Activated CD4-positive, alpha-beta T cell treated with anti-CD3 and anti-CD28 coated beads, Interleukin-2, amount 10 ng/mL, durations not matched to agents 7 days and 5 days (primary cell): ENCODE data around the gene PWWP2A. TPM values are rescaled to one million over a fixed set of nuclear protein-coding genes. Genes with fewer than 3 reads are reported as not detected.

Source experiments
- CTCF ChIA-PET: fragments of 350-600 bp; sonication (Branson Sonifier 250); formaldehyde crosslinking; loops from one replicate; lab custom pipeline; 2021; ENCODE audit warnings: antibody characterized with exemption; lab: Charles Lee
- POLR2A ChIA-PET: fragments of 350-600 bp; sonication (Branson Sonifier 250); formaldehyde crosslinking; loops from one replicate; lab custom pipeline; 2021; ENCODE audit warnings: antibody characterized with exemption; lab: Charles Lee
- DNase-seq: peaks from one replicate; pipeline ENCODE4 v3.0.0-alpha.2; 2020
- H3K27ac Mint-ChIP-seq: one replicate; pipeline ENCODE4 v1.8.0; 2021; ENCODE audit warnings: mild to moderate bottlenecking, moderate library complexity, mixed read lengths
- H3K27me3 Mint-ChIP-seq: one replicate; pipeline ENCODE4 v1.8.0; 2021; ENCODE audit warnings: mixed read lengths
- H3K36me3 Mint-ChIP-seq: one replicate; pipeline ENCODE4 v1.8.0; 2021; ENCODE audit warnings: low read depth, mixed read lengths
- H3K4me1 Mint-ChIP-seq: one replicate; pipeline ENCODE4 v1.8.0; 2021; ENCODE audit warnings: mixed read lengths
- H3K4me3 Mint-ChIP-seq: one replicate; pipeline ENCODE4 v1.8.0; 2021; ENCODE audit warnings: mild to moderate bottlenecking, moderate library complexity, mixed read lengths
- H3K9me3 Mint-ChIP-seq: one replicate; pipeline ENCODE4 v1.8.0; 2021; ENCODE audit warnings: mixed read lengths
- total RNA-seq, 2 experiments: library from RNA; stranded (reverse); gene quantifications; one replicate each; pipeline ENCODE4 v1.2.3, GENCODE V29; 2021

The PWWP2A gene
- total RNA-seq, 2 experiments from 2014 or later: 26.9 to 27.0 TPM

GRCh38 chr5:160118349-160119141 lies 705 bp downstream of the PWWP2A start:
- peaks cover 7% of the 10 kb centered on the region for H3K27me3 Mint-ChIP-seq
- peaks cover 15% of the 10 kb centered on the region for H3K36me3 Mint-ChIP-seq
- H3K4me3 Mint-ChIP-seq: peak overlapping the region; percentile 76
- H3K9me3 Mint-ChIP-seq: no peaks in the 10 kb centered on the region
- peak; percentile 45 for DNase-seq
- ChIA-PET POLR2A (interaction anchor here (0.6 to 1.2 kb wide), 2 partner anchors 9 to 20 kb away, joined by 3 to 8 read pairs; no protein-coding TSS in a partner anchor), CTCF (interaction anchor here (0.6 to 1.2 kb wide), 3 partner anchors 11 to 311 kb away, joined by 3 to 4 read pairs (median 4); no protein-coding TSS in a partner anchor)
- H3K4me1 Mint-ChIP-seq: peaks cover 22% of the 10 kb centered on the region
- peak overlapping the region; percentile 82 for H3K27ac Mint-ChIP-seq

- ChIA-PET CTCF (no interaction called here), POLR2A (no interaction called here)
- Mint-ChIP-seq H3K36me3 (peaks cover 27% of the 10 kb centered on the region), H3K4me1 (peaks cover 22% of the 10 kb centered on the region), H3K27me3 (no peaks in the 10 kb centered on the region), H3K9me3 (no peaks in the 10 kb centered on the region), H3K27ac (no peak overlapping the region), H3K4me3 (peak overlapping the region; percentile 27)
- DNase-seq: no peak
These were observed 2.3 kb downstream of the PWWP2A start for GRCh38 chr5:160116991-160117390.

- no peak overlapping the region for H3K4me3 Mint-ChIP-seq
- peaks cover 30% of the 10 kb centered on the region for H3K36me3 Mint-ChIP-seq
- no peaks in the 10 kb centered on the region for H3K9me3 Mint-ChIP-seq
- ChIA-PET POLR2A (no interaction called here), CTCF (interaction anchor here (0.8 to 2.3 kb wide), 4 partner anchors 15 to 39 kb away, joined by 3 to 11 read pairs (median 4); no protein-coding TSS in a partner anchor)
- DNase-seq: no peak
- H3K27me3 Mint-ChIP-seq: no peaks in the 10 kb centered on the region
- H3K27ac Mint-ChIP-seq: no peak overlapping the region
- peaks cover 9% of the 10 kb centered on the region for H3K4me1 Mint-ChIP-seq
These were observed 11.1 kb downstream of the PWWP2A start for GRCh38 chr5:160108124-160108523.

- H3K9me3 Mint-ChIP-seq: no peaks in the 10 kb centered on the region
- peaks cover 25% of the 10 kb centered on the region for H3K36me3 Mint-ChIP-seq
- no peak overlapping the region for H3K4me3 Mint-ChIP-seq
- DNase-seq: no peak
- H3K4me1 Mint-ChIP-seq: peaks cover 9% of the 10 kb centered on the region
- no peaks in the 10 kb centered on the region for H3K27me3 Mint-ChIP-seq
- CTCF ChIA-PET: interaction anchor here (0.7 to 2.3 kb wide), 3 partner anchors 9 to 381 kb away, joined by 3 to 11 read pairs (median 5); no protein-coding TSS in a partner anchor
- POLR2A ChIA-PET: no interaction called here
- H3K27ac Mint-ChIP-seq: peak overlapping the region; percentile 38
These were observed 13.4 kb downstream of the PWWP2A start for GRCh38 chr5:160105686-160106360.

DNA sequence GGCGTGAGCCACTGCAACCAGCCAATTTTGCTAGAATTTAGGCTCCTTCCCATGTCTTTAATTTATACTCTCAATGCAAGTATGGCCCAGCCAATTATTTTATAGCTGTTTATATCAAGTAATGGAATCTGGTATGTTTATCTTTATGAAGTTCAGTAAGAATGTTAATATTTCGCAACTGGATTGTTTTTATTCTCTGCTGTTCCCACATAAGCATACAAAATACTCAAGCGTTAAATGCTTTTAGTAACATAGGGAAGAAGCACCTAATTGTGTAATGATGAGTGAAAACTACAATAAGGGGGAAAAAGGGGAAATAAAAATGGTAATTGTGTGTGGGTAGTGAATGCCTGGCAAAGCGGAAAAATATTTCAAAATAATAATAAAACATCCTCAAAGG lies 21.3 kb downstream of the PWWP2A start:
- POLR2A ChIA-PET: no interaction called here
- no peak overlapping the region for H3K4me3 Mint-ChIP-seq
- no peak overlapping the region for H3K27ac Mint-ChIP-seq
- H3K27me3 Mint-ChIP-seq: no peaks in the 10 kb centered on the region
- CTCF ChIA-PET: no interaction called here
- peaks cover 26% of the 10 kb centered on the region for H3K36me3 Mint-ChIP-seq
- H3K9me3 Mint-ChIP-seq: no peaks in the 10 kb centered on the region
- no peak for DNase-seq
- peaks cover 19% of the 10 kb centered on the region for H3K4me1 Mint-ChIP-seq

DNA sequence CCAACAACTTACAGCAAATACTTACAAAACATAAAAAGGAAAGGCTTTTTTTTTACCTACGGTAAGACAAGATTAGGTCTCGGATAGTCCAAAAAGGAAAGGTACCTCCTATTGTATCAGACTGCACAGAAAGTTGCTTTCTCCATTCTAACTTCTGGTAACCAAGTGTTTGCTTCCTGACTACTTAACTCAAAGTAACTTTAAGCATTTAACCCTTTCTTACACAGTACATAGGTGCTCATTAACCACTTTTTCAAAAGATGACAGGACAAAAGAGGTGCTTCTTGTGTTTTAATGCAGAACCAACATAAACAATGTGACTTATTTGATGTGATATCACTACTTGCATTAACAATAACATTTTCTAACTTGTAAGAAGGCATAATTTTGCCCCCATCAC lies 23.1 kb downstream of the PWWP2A start:
- DNase-seq: no peak
- CTCF ChIA-PET: no interaction called here
- H3K4me1 Mint-ChIP-seq: peaks cover 25% of the 10 kb centered on the region
- POLR2A ChIA-PET: no interaction called here
- peaks cover 33% of the 10 kb centered on the region for H3K36me3 Mint-ChIP-seq
- no peak overlapping the region for H3K27ac Mint-ChIP-seq
- H3K9me3 Mint-ChIP-seq: no peaks in the 10 kb centered on the region
- H3K27me3 Mint-ChIP-seq: no peaks in the 10 kb centered on the region
- no peak overlapping the region for H3K4me3 Mint-ChIP-seq

GRCh38 chr5:160092960-160093707 lies 26.1 kb downstream of the PWWP2A start:
- Mint-ChIP-seq H3K27ac (no peak overlapping the region), H3K36me3 (peaks cover 32% of the 10 kb centered on the region), H3K4me1 (peaks cover 25% of the 10 kb centered on the region), H3K9me3 (no peaks in the 10 kb centered on the region), H3K4me3 (no peak overlapping the region), H3K27me3 (no peaks in the 10 kb centered on the region)
- DNase-seq: no peak
- ChIA-PET POLR2A (no interaction called here), CTCF (interaction anchor here (0.9 to 3.0 kb wide), 3 partner anchors 14 to 71 kb away, joined by 3 to 11 read pairs (median 4); no protein-coding TSS in a partner anchor)

DNA sequence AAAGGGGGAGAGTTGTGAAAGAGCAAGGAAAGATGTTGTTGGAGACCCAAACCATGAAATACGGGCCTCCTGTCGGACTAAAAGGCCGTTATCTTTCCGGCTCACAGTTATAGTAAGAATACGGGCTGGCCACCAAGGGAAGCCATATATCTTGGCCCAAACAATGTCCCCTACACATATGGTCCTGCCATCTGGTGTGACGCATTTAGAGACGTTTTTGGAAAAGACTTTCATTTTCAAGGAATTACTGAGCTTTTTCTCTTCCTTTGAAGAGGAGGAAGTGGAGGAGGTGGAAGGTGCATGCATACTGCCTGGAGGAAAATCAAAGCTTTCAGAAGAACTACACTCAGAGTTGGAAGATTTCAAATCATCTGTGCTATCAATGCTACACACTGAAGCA lies 26.7 kb downstream of the PWWP2A start:
- Mint-ChIP-seq H3K27me3 (no peaks in the 10 kb centered on the region), H3K9me3 (no peaks in the 10 kb centered on the region), H3K4me3 (no peak overlapping the region), H3K36me3 (peaks cover 32% of the 10 kb centered on the region), H3K27ac (no peak overlapping the region), H3K4me1 (peaks cover 25% of the 10 kb centered on the region)
- POLR2A ChIA-PET: no interaction called here
- DNase-seq: no peak
- CTCF ChIA-PET: interaction anchor here (0.9 to 3.0 kb wide), 4 partner anchors 13 to 71 kb away, joined by 3 to 11 read pairs (median 4); no protein-coding TSS in a partner anchor

- peaks cover 23% of the 10 kb centered on the region for H3K4me1 Mint-ChIP-seq
- H3K36me3 Mint-ChIP-seq: peaks cover 28% of the 10 kb centered on the region
- ChIA-PET POLR2A (no interaction called here), CTCF (no interaction called here)
- H3K27me3 Mint-ChIP-seq: no peaks in the 10 kb centered on the region
- H3K27ac Mint-ChIP-seq: no peak overlapping the region
- no peak overlapping the region for H3K4me3 Mint-ChIP-seq
- no peaks in the 10 kb centered on the region for H3K9me3 Mint-ChIP-seq
- no peak for DNase-seq
These were observed 29.2 kb downstream of the PWWP2A start for GRCh38 chr5:160090059-160090458.

GRCh38 chr5:160089531-160089930 lies 29.7 kb downstream of the PWWP2A start:
- peaks cover 22% of the 10 kb centered on the region for H3K4me1 Mint-ChIP-seq
- CTCF ChIA-PET: no interaction called here
- no peak overlapping the region for H3K4me3 Mint-ChIP-seq
- no peak overlapping the region for H3K27ac Mint-ChIP-seq
- POLR2A ChIA-PET: no interaction called here
- H3K36me3 Mint-ChIP-seq: peaks cover 27% of the 10 kb centered on the region
- no peaks in the 10 kb centered on the region for H3K27me3 Mint-ChIP-seq
- no peaks in the 10 kb centered on the region for H3K9me3 Mint-ChIP-seq
- no peak for DNase-seq

- ChIA-PET POLR2A (no interaction called here), CTCF (no interaction called here)
- Mint-ChIP-seq H3K4me1 (peaks cover 15% of the 10 kb centered on the region), H3K36me3 (peaks cover 20% of the 10 kb centered on the region), H3K27ac (no peak overlapping the region), H3K9me3 (no peaks in the 10 kb centered on the region), H3K4me3 (no peak overlapping the region), H3K27me3 (no peaks in the 10 kb centered on the region)
- DNase-seq: no peak
These were observed 30.4 kb downstream of the PWWP2A start for GRCh38 chr5:160088805-160089204.

DNA sequence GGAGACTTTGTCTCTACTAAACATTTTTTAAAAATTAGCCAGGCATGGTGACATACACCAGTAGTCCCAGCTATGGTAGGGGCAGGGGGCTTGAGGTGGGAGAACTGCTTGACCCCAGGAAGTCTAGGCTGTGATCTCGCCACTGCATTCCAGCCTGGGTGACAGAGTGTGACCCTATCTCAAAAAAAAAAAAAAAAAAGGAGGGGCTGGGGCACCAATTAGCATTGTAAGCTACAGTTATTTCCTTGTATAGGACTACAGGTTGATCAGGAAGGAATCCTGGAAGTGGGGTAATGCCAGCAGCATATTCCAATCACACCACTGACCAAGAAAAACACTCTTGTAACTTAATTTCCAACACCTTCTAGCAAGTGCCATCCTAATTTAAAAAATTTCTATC lies 32.1 kb downstream of the PWWP2A start:
- Mint-ChIP-seq H3K36me3 (peaks cover 6% of the 10 kb centered on the region), H3K4me3 (no peak overlapping the region), H3K27me3 (no peaks in the 10 kb centered on the region), H3K27ac (no peak overlapping the region), H3K4me1 (peaks cover 1% of the 10 kb centered on the region), H3K9me3 (no peaks in the 10 kb centered on the region)
- ChIA-PET POLR2A (no interaction called here), CTCF (no interaction called here)
- no peak for DNase-seq
